GM20000 (cell line): ENCODE results near the gene RADIL.

Experiments used
- DNase-seq: peaks from one replicate; pipeline ENCODE4 v3.0.0; 2012; ENCODE audit warnings: low spot score
- CTCF ChIP-seq: IDR thresholded peaks from 2 replicates; pipeline ENCODE4 v1.5.1; 2012; ENCODE audit warnings: mild to moderate bottlenecking, control low read depth; ENCODE audit errors: extremely low read depth, missing control alignments

Gene RADIL

GRCh38 chr7:4889682-4890081 is 6.2 kb upstream of the RADIL start:
- TF ChIP-seq CTCF = no peak
- DNase-seq = no peak

GRCh38 chr7:4888161-4888560 is 4.6 kb upstream of the RADIL start:
- no peak for TF ChIP-seq CTCF
- DNase-seq = no peak

GRCh38 chr7:4886671-4887070 is 3.2 kb upstream of the RADIL start:
- no peak for TF ChIP-seq CTCF
- DNase-seq = no peak

- TF ChIP-seq CTCF = no peak
- DNase-seq = no peak
These were observed 1.8 kb upstream of the RADIL start for GRCh38 chr7:4885317-4885807.

GRCh38 chr7:4884164-4884563 is 648 bp upstream of the RADIL start:
- no peak for TF ChIP-seq CTCF
- DNase-seq = no peak

- peak; percentile 30 for DNase-seq
These were observed 514 bp downstream of the RADIL start for GRCh38 chr7:4883033-4883371.

GRCh38 chr7:4882169-4883032 is 1.1 kb downstream of the RADIL start:
- no peak for TF ChIP-seq CTCF
- peak; percentile 32 for DNase-seq

More at GRCh38 chr7:4883033-4883371, 514 bp downstream of the RADIL start:
- no peak for TF ChIP-seq CTCF
